Transverse colon (tissue), 3 donors: ENCODE measurements around the gene SPTBN4.

Source experiments
- CTCF ChIP-seq, 5 experiments: fragments of 200-600 bp in 3 of 5; fragments of 450-650 bp in 2 of 5; sonication (generic) in 3 of 5; IDR thresholded peaks; 1 replicate in 2 of 5; 2 replicates in 3 of 5; pipeline ENCODE4 v1.5.1; 2016 to 2017; ENCODE audit warnings: antibody characterized with exemption in 5 of 5, inconsistent platforms in 3 of 5, mild to moderate bottlenecking in 2 of 5, moderate library complexity in 1 of 5
- POLR2A ChIP-seq: fragments of 450-650 bp; IDR thresholded peaks from one replicate; pipeline ENCODE4 v1.6.1; 2016; ENCODE audit warnings: antibody characterized with exemption, mild to moderate bottlenecking, moderate library complexity

- TF ChIP-seq POLR2A = no peak
- no peak for TF ChIP-seq CTCF (IDR thresholded peaks at IDR 0.05)
Measured at GRCh38 chr19:40528078-40528477, 61.3 kb downstream of the SPTBN4 start.
